ENCODE results near the gene TSPAN18.

The TSPAN18 gene

DNA sequence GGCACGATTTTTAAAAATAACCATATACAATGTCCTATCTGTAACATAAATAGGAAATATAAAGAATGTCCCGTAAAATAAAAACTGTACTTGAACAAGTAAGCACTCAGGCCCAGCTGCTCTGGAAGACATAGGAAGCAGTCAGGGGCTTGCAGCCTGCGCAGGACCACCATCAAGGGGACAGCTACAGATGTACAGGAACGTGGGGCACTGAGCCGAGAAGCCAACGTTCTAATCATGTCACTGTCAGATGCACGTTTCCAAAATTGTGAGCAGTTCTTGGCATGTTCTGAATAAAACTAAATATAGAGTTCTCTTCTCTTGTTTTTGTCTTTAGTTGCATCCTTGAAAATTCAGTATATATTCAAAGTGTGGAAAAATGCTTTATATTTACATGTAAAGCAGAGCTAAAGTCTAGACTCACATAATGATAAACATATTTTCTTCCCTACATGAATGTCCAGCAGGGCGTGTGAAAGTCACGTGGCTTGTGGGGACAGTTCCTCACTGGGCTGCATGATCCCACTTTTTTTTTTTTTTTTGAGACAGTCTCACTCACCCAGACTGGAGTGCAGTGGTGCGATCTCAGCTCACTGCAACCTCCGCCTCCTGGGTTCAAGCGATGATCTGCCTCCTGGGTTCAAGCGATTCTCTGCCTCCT, 28.4 kb upstream of the TSPAN18 start:
- Mint-ChIP-seq H3K27ac (no peak overlapping the region), H3K27me3 (ENCODE audit: low read depth, poor library complexity) (peaks cover 11% of the 10 kb centered on the region), H3K4me3 (no peak overlapping the region), H3K36me3 (ENCODE audit: low read depth) (no peaks in the 10 kb centered on the region), H3K4me1 (peaks cover 60% of the 10 kb centered on the region), H3K9me3 (no peaks in the 10 kb centered on the region)
- DNase-seq = no peak
- no peak for TF ChIP-seq CTCF (IDR thresholded peaks at IDR 0.05)

DNA sequence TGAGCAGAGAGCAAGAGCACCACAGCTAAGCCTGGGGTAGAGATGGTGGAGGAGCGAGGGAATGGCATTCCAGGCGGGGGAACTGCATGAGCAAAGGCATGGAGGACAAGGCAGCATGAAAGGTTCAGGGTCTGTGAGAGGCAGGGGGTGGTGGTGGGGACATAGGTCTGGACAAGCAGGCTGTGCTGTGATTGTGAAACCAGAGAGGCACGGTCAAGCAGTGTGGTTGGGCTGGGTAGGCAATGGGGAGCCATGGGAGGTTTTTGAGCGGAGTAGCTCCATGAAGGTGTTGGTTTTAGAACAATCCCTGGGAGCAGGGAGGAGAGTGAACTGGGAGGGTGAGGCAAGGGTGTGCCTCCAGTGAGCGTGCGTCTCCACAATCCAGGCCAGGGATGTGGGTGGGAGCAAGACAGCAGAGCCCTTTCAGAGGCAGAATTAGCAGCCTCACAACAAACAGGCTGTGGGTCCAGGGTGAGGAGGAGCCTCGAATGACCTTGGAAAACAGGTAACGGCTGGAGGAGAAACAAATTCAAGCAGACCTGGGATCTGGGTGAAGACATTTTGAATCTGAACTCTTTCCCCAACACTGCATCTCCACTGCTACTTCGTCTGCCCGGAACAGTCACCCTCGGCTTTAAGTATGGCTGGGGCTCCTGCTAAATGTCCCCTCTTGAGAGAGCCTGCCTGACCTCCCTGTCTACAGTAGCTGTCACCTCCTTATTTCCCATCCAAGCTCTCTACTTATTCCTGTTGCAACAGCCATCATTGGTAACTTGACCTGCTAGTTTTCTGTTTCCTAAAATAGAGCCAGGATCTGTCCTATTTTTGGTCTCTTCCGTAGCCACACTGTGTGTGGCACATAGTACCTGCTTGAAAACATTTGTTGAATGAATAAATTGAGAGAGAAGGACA, 27.0 kb upstream of the TSPAN18 start:
- DNase-seq = no peak
- Mint-ChIP-seq H3K4me3 (no peak overlapping the region), H3K27me3 (ENCODE audit: low read depth, poor library complexity) (peaks cover 11% of the 10 kb centered on the region), H3K27ac (no peak overlapping the region), H3K4me1 (peaks cover 51% of the 10 kb centered on the region), H3K36me3 (ENCODE audit: low read depth) (no peaks in the 10 kb centered on the region), H3K9me3 (peaks cover 3% of the 10 kb centered on the region)
- no peak for TF ChIP-seq CTCF (IDR thresholded peaks at IDR 0.05)

DNA sequence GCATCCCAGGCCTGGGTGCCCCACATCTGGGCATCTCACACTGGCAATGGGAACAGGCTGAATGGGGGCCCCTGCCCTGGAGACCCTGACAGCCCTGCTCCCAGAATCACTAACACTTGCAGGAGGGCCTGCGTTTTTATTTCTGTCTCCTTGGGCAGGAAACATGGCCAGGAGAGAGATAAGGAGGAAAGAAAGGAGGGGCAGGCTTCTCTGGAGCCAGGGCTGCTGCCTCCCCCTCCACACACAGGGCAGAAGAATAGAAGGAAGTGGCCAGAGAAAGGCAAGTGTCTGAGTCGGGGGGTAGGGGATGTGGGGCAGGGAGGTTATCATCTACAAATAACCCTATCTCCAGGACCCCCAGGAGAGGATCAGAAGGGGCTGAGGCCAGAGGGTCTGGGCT, 25.5 kb upstream of the TSPAN18 start:
- peaks cover 11% of the 10 kb centered on the region for H3K27me3 Mint-ChIP-seq (ENCODE audit: low read depth, poor library complexity)
- no peak for DNase-seq
- peaks cover 42% of the 10 kb centered on the region for H3K4me1 Mint-ChIP-seq
- H3K9me3 Mint-ChIP-seq = peaks cover 3% of the 10 kb centered on the region
- H3K27ac Mint-ChIP-seq = no peak overlapping the region
- no peaks in the 10 kb centered on the region for H3K36me3 Mint-ChIP-seq (ENCODE audit: low read depth)
- H3K4me3 Mint-ChIP-seq = no peak overlapping the region
- TF ChIP-seq CTCF (IDR thresholded peaks at IDR 0.05) = no peak

- no peak for DNase-seq
- no peaks in the 10 kb centered on the region for H3K36me3 Mint-ChIP-seq (ENCODE audit: low read depth)
- H3K4me1 Mint-ChIP-seq = peaks cover 43% of the 10 kb centered on the region
- H3K27me3 Mint-ChIP-seq (ENCODE audit: low read depth, poor library complexity) = peaks cover 11% of the 10 kb centered on the region
- TF ChIP-seq CTCF (IDR thresholded peaks at IDR 0.05) = no peak
- H3K9me3 Mint-ChIP-seq = peaks cover 3% of the 10 kb centered on the region
- H3K27ac Mint-ChIP-seq = no peak overlapping the region
- no peak overlapping the region for H3K4me3 Mint-ChIP-seq
Observed at GRCh38 chr11:44702889-44703288, 23.9 kb upstream of the TSPAN18 start.

DNA sequence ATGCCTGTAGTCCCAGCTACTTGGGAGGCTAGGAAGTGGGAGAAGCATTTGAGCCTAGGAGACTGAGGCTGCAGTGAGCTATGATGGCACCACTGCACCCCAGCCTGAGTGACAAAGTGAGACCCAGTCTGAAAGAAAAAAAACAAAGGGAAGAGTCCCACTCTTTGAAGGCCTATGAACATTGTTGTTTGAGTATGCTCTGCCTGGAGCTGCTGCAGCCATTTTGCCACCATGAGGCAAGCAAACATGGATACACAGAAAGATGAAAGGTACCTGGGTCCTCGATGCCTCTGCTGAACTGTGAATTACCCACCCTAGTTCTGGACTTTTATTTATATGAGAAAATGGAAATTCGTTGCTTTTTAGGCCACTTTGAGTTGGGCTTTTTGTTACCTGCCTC, 19.7 kb upstream of the TSPAN18 start:
- Mint-ChIP-seq H3K36me3 (ENCODE audit: low read depth) (no peaks in the 10 kb centered on the region), H3K9me3 (peaks cover 9% of the 10 kb centered on the region), H3K27ac (no peak overlapping the region), H3K4me3 (no peak overlapping the region), H3K4me1 (peaks cover 44% of the 10 kb centered on the region), H3K27me3 (ENCODE audit: low read depth, poor library complexity) (peaks cover 11% of the 10 kb centered on the region)
- no peak for DNase-seq
- TF ChIP-seq CTCF (IDR thresholded peaks at IDR 0.05) = no peak

Data from nephron progenitor cell (in vitro differentiated cells).